IMR-90 (cell line): ENCODE data around the gene WBP2. TPM values are rescaled to one million over a fixed set of nuclear protein-coding genes. Genes with fewer than 3 reads are reported as not detected.

Experiments
- ATAC-seq: fragments of 200-7000 bp; cut with Tn5 transposase; 2 replicates; pipeline ENCODE4 v1.9.1; 2020; ENCODE audit warnings: low read depth, mild to moderate bottlenecking, moderate library complexity
- BruUV-seq: library from RNA; stranded (reverse); fragments of 400-500 nt; replicated peaks from 2 replicates; lab custom pipeline; 2021; lab: Mats Ljungman, UMichigan
- CTCF ChIA-PET: fragments of 300-600 bp; formaldehyde crosslinking; extraction: SDS; loops from one replicate; lab custom pipeline; 2021; ENCODE audit warnings: antibody characterized with exemption; lab: Yijun Ruan, JAX
- POLR2A ChIA-PET: fragments of 300-600 bp; sonication (Branson Sonifier 250); formaldehyde crosslinking; loops from one replicate; lab custom pipeline; 2022; ENCODE audit warnings: antibody characterized with exemption; ENCODE audit not compliant: unreplicated experiment; lab: Charles Lee
- DNase-seq: peaks from one replicate; pipeline ENCODE4 v3.0.0; 2013
- H2AFZ ChIP-seq: replicated peaks from 2 replicates; pipeline ENCODE3; 2013; ENCODE audit warnings: low read length, mild to moderate bottlenecking; ENCODE audit not compliant: poor library complexity
- H2AK5ac ChIP-seq: 2 replicates; pipeline ENCODE4 v1.6.1; 2013; ENCODE audit warnings: low read depth, low read length, inconsistent platforms
- H2AK9ac ChIP-seq: replicated peaks from 2 replicates; pipeline ENCODE3; 2013; ENCODE audit warnings: mild to moderate bottlenecking, low read depth, low read length, moderate library complexity; ENCODE audit not compliant: poor library complexity
- H2BK120ac ChIP-seq: 2 replicates; pipeline ENCODE4 v1.6.1; 2013; ENCODE audit warnings: low read depth, low read length, inconsistent platforms
- H2BK15ac ChIP-seq: 3 replicates; pipeline ENCODE4 v1.6.1; 2013; ENCODE audit warnings: low read depth, low read length, inconsistent platforms
- H2BK20ac ChIP-seq: 2 replicates; pipeline ENCODE4 v1.6.1; 2013; ENCODE audit warnings: low read depth, mild to moderate bottlenecking, inconsistent platforms, low read length, moderate library complexity
- H2BK5ac ChIP-seq: 2 replicates; pipeline ENCODE4 v1.6.1; 2013; ENCODE audit warnings: mild to moderate bottlenecking, low read depth, low read length, inconsistent platforms; ENCODE audit not compliant: poor library complexity, severe bottlenecking
- H3K14ac ChIP-seq: replicated peaks from 2 replicates; pipeline ENCODE4 v1.6.1; 2013; ENCODE audit warnings: low read depth, low read length, inconsistent platforms
- H3K18ac ChIP-seq: 2 replicates; pipeline ENCODE4 v1.6.1; 2013; ENCODE audit warnings: low read depth, low read length, control low read depth
- H3K23ac ChIP-seq: 2 replicates; pipeline ENCODE4 v1.6.1; 2013; ENCODE audit warnings: low read depth, low read length, inconsistent platforms
- H3K27ac ChIP-seq: 2 replicates; pipeline ENCODE4 v1.5.1; 2013; ENCODE audit warnings: mild to moderate bottlenecking, control low read depth, low read length; ENCODE audit not compliant: insufficient read depth
- H3K27me3 ChIP-seq: 2 replicates; pipeline ENCODE4 v1.6.1; 2013; ENCODE audit warnings: low read length; ENCODE audit not compliant: control insufficient read depth, insufficient read depth
- H3K36me3 ChIP-seq: 2 replicates; pipeline ENCODE4 v1.6.1; 2013; ENCODE audit warnings: low read length, mixed read lengths; ENCODE audit not compliant: control insufficient read depth, insufficient read depth
- H3K4ac ChIP-seq: 2 replicates; pipeline ENCODE4 v1.6.1; 2013; ENCODE audit warnings: low read depth, low read length, inconsistent platforms
- H3K4me1 ChIP-seq: 2 replicates; pipeline ENCODE4 v1.6.1; 2013; ENCODE audit warnings: low read length, mixed read lengths; ENCODE audit not compliant: control insufficient read depth, insufficient read depth
- H3K4me2 ChIP-seq: 2 replicates; pipeline ENCODE4 v1.6.1; 2013; ENCODE audit warnings: low read depth, mild to moderate bottlenecking, control low read depth, low read length, moderate library complexity
- H3K4me3 ChIP-seq: 2 replicates; pipeline ENCODE4 v1.5.1; 2013; ENCODE audit warnings: low read depth, mild to moderate bottlenecking, control low read depth, low read length, moderate library complexity; ENCODE audit not compliant: insufficient read depth
- H3K56ac ChIP-seq: 2 replicates; pipeline ENCODE4 v1.6.1; 2013; ENCODE audit warnings: low read length, inconsistent platforms; ENCODE audit not compliant: insufficient read depth; ENCODE audit errors: extremely low read depth
- H3K79me1 ChIP-seq, 2 experiments: 2 replicates each; pipeline ENCODE4 v1.6.1; 2013; ENCODE audit warnings: low read length in 2 of 2, inconsistent platforms in 1 of 2, low read depth in 1 of 2
- H3K9ac ChIP-seq: 2 replicates; pipeline ENCODE4 v1.6.1; 2013; ENCODE audit warnings: low read depth, low read length, control low read depth
- H3K9me1 ChIP-seq: 2 replicates; pipeline ENCODE4 v1.6.1; 2013; ENCODE audit warnings: low read length, inconsistent platforms; ENCODE audit not compliant: insufficient read depth
- H3K9me3 ChIP-seq: 2 replicates; pipeline ENCODE4 v1.6.1; 2013; ENCODE audit warnings: low read length; ENCODE audit not compliant: control insufficient read depth, insufficient read depth
- H4K20me1 ChIP-seq: 2 replicates; pipeline ENCODE4 v1.6.1; 2013; ENCODE audit warnings: low read length, inconsistent platforms; ENCODE audit not compliant: insufficient read depth
- H4K5ac ChIP-seq: 2 replicates; pipeline ENCODE4 v1.6.1; 2013; ENCODE audit warnings: mild to moderate bottlenecking, low read depth, low read length, control low read depth
- H4K8ac ChIP-seq, 2 experiments: 2 replicates each; pipeline ENCODE4 v1.6.1; 2013; ENCODE audit warnings: low read depth in 2 of 2, low read length in 2 of 2, control low read depth in 1 of 2, inconsistent platforms in 1 of 2
- H4K91ac ChIP-seq: 2 replicates; pipeline ENCODE4 v1.6.1; 2013; ENCODE audit warnings: low read depth, low read length, inconsistent platforms; ENCODE audit not compliant: insufficient read depth
- BHLHE40 ChIP-seq: fragments of 150-350 bp; IDR thresholded peaks from 2 replicates; pipeline ENCODE4 v1.6.1; 2016; ENCODE audit warnings: mild to moderate bottlenecking, low read depth, low read length
- CEBPB ChIP-seq: IDR thresholded peaks from 2 replicates; pipeline ENCODE4 v1.6.1; 2012; ENCODE audit warnings: low read depth, low read length, improper control_type of control experiment
- CHD1 ChIP-seq: IDR thresholded peaks from 2 replicates; pipeline ENCODE4 v1.6.1; 2012; ENCODE audit warnings: low read depth, low read length, improper control_type of control experiment
- FOS ChIP-seq: fragments of 150-350 bp; IDR thresholded peaks from 2 replicates; pipeline ENCODE4 v1.6.1; 2016; ENCODE audit warnings: low read depth, low read length
- MAFK ChIP-seq: IDR thresholded peaks from 2 replicates; pipeline ENCODE4 v1.6.1; 2012; ENCODE audit warnings: low read depth, low read length, improper control_type of control experiment
- MAZ ChIP-seq: IDR thresholded peaks from 2 replicates; pipeline ENCODE4 v1.6.1; 2012; ENCODE audit warnings: low read depth, mild to moderate bottlenecking, low read length, improper control_type of control experiment, moderate library complexity, borderline replicate concordance
- MXI1 ChIP-seq: IDR thresholded peaks from 2 replicates; pipeline ENCODE4 v1.6.1; 2012; ENCODE audit warnings: low read depth, mild to moderate bottlenecking, low read length, moderate library complexity, borderline replicate concordance
- NFE2L2 ChIP-seq: fragments of 150-350 bp; IDR thresholded peaks from 2 replicates; pipeline ENCODE4 v1.6.1; 2016; ENCODE audit warnings: low read depth, mild to moderate bottlenecking, low read length
- POLR2A ChIP-seq: IDR thresholded peaks from 2 replicates; pipeline ENCODE4 v1.6.1; 2012; ENCODE audit warnings: mild to moderate bottlenecking, low read depth, low read length
- RAD21 ChIP-seq: IDR thresholded peaks from 2 replicates; pipeline ENCODE4 v1.6.1; 2012; ENCODE audit warnings: low read length, improper control_type of control experiment
- RCOR1 ChIP-seq: IDR thresholded peaks from 2 replicates; pipeline ENCODE4 v1.6.1; 2012; ENCODE audit warnings: mild to moderate bottlenecking, low read length, improper control_type of control experiment; ENCODE audit not compliant: insufficient replicate concordance
- RFX5 ChIP-seq: IDR thresholded peaks from 2 replicates; pipeline ENCODE4 v1.8.0; 2012; ENCODE audit warnings: low read depth, mild to moderate bottlenecking, low read length, moderate library complexity
- SMC3 ChIP-seq: fragments of 150-350 bp; IDR thresholded peaks from 2 replicates; pipeline ENCODE4 v1.6.1; 2016; ENCODE audit warnings: low read depth, mild to moderate bottlenecking, antibody characterized with exemption, low read length, moderate library complexity
- WGBS, 2 experiments: methylation state at CpG; one replicate each; pipeline versions ENCODE4 v1.1.5 to v1.1.7; 2013; ENCODE audit warnings: missing lambda C conversion rate in 2 of 2; ENCODE audit not compliant: insufficient read length in 1 of 2; ENCODE audit errors: extremely low coverage in 2 of 2; 5-methylcytosine and 5-hydroxymethylcytosine counted together
- dilution Hi-C: fragments of 300-500 bp; cut with HindIII; formaldehyde crosslinking; loops from one replicate; pipeline ENCODE4 v1.14.3; 2018; ENCODE audit warnings: low sequenced_read_pairs; ENCODE audit not compliant: unreplicated experiment
- in situ Hi-C: fragments of 300-500 bp; cut with MboI; formaldehyde crosslinking; loops from 3 replicates; pipeline ENCODE4 v1.14.3; 2019; ENCODE audit warnings: low sequenced_read_pairs, inconsistent platforms, mixed read lengths
- intact Hi-C: fragments of 100-400 bp; cut with micrococcal nuclease; formaldehyde crosslinking; loops from 2 replicates; pipeline ENCODE4 v1.10.0; 2022
- polyA plus RNA-seq, 3 experiments: library from polyadenylated mRNA; depleted of rRNA; stranded (reverse); fragments of >200 nt; gene quantifications; 2 replicates each; pipeline ENCODE4 v1.2.3, GENCODE V29; 2012; ENCODE audit warnings: low replicate concordance in 1 of 3
- total RNA-seq: library from RNA; depleted of rRNA; stranded (reverse); fragments of >200 nt; gene quantifications from 2 replicates; pipeline ENCODE4 v1.2.3, GENCODE V29; 2012
- TF ChIP-seq, protein P1 (sequence below): fragments of 150-350 bp; IDR thresholded peaks from 2 replicates; pipeline ENCODE4 v1.6.1; 2016; ENCODE audit warnings: low read depth, mild to moderate bottlenecking, low read length, moderate library complexity, borderline replicate concordance
- TF ChIP-seq, protein P2 (sequence below): conservative IDR thresholded peaks from 2 replicates; pipeline ENCODE4 v1.5.1; 2012; ENCODE audit warnings: mild to moderate bottlenecking, low read depth, low read length, improper control_type of control experiment
- TF ChIP-seq, protein P3 (sequence below): fragments of 150-350 bp; IDR thresholded peaks from 2 replicates; pipeline ENCODE4 v1.6.1; 2017; ENCODE audit warnings: mild to moderate bottlenecking, antibody characterized with exemption, low read length, low read depth

WBP2 gene
- total and polyA plus RNA-seq, 2 of the 4 experiments (the other 2 are of a cell fraction), result 9.0 to 35.5 TPM

DNA sequence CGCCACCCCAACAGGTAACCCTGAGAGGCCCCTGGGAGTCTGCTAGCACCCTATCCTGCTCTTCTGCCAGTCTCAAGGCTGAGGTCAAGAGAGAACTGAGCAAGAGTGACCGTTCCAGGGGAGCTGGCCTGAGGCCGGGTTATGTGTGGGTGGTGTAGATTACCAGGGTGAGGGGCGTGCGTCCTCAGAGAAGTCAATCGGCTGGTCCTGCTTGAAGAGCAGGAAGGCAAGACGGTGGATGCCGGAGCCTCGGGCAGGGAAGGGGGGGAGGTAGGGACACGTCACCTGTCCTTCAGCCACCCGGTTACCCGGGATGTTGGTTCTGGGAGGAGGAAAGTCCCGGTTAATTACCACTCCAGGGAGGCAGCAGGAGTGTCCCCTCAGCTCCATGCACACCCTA lies 44.2 kb upstream of the WBP2 start:
- no peaks in the 10 kb centered on the region for H4K20me1 ChIP-seq
- ChIA-PET CTCF (no interaction called here), POLR2A (no interaction called here)
- no peak overlapping the region for H4K91ac ChIP-seq
- dilution Hi-C loops (no loop called here), intact Hi-C loops (no loop called here), in situ Hi-C loops (no loop called here)
- H3K36me3 ChIP-seq, result peaks cover 30% of the 10 kb centered on the region
- no peak overlapping the region for H2BK20ac ChIP-seq
- no peak overlapping the region for H2BK120ac ChIP-seq
- DNase-seq (no peak), ATAC-seq (no peak)
- no peak for TF ChIP-seq FOS
- no peak for TF ChIP-seq BHLHE40
- TF ChIP-seq CHD1, result no peak
- no peak for TF ChIP-seq POLR2A
- no peak for TF ChIP-seq MXI1
- no peak for TF ChIP-seq MAZ
- TF ChIP-seq RAD21, result no peak
- TF ChIP-seq, protein P1, sequence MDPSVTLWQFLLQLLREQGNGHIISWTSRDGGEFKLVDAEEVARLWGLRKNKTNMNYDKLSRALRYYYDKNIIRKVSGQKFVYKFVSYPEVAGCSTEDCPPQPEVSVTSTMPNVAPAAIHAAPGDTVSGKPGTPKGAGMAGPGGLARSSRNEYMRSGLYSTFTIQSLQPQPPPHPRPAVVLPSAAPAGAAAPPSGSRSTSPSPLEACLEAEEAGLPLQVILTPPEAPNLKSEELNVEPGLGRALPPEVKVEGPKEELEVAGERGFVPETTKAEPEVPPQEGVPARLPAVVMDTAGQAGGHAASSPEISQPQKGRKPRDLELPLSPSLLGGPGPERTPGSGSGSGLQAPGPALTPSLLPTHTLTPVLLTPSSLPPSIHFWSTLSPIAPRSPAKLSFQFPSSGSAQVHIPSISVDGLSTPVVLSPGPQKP, result no peak
- TF ChIP-seq CEBPB, result no peak
- no peak for TF ChIP-seq MAFK
- TF ChIP-seq, protein P2, sequence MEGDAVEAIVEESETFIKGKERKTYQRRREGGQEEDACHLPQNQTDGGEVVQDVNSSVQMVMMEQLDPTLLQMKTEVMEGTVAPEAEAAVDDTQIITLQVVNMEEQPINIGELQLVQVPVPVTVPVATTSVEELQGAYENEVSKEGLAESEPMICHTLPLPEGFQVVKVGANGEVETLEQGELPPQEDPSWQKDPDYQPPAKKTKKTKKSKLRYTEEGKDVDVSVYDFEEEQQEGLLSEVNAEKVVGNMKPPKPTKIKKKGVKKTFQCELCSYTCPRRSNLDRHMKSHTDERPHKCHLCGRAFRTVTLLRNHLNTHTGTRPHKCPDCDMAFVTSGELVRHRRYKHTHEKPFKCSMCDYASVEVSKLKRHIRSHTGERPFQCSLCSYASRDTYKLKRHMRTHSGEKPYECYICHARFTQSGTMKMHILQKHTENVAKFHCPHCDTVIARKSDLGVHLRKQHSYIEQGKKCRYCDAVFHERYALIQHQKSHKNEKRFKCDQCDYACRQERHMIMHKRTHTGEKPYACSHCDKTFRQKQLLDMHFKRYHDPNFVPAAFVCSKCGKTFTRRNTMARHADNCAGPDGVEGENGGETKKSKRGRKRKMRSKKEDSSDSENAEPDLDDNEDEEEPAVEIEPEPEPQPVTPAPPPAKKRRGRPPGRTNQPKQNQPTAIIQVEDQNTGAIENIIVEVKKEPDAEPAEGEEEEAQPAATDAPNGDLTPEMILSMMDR, result no peak
- TF ChIP-seq NFE2L2, result no peak
- TF ChIP-seq, protein P3, sequence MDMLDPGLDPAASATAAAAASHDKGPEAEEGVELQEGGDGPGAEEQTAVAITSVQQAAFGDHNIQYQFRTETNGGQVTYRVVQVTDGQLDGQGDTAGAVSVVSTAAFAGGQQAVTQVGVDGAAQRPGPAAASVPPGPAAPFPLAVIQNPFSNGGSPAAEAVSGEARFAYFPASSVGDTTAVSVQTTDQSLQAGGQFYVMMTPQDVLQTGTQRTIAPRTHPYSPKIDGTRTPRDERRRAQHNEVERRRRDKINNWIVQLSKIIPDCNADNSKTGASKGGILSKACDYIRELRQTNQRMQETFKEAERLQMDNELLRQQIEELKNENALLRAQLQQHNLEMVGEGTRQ, result no peak
- no peak for TF ChIP-seq RFX5
- no peak for TF ChIP-seq RCOR1
- no peak for TF ChIP-seq SMC3
- BruUV-seq, result no TSS peak
- no peak overlapping the region for H2AK5ac ChIP-seq
- H3K18ac ChIP-seq, result no peak overlapping the region
- no peak overlapping the region for H2AK9ac ChIP-seq
- no peaks in the 10 kb centered on the region for H3K27me3 ChIP-seq
- H4K5ac ChIP-seq, result no peak overlapping the region
- 92% methylated on average over 5 of the region's 13 CpGs; no CpG with 5 or more reads in 1 of the 2 experiments for WGBS, 2 experiments
- H3K9ac ChIP-seq, result no peak overlapping the region
- peaks cover 6% of the 10 kb centered on the region; the same call in 1 of the 2 replicates for H3K9me1 ChIP-seq
- H3K9me3 ChIP-seq, result no peaks in the 10 kb centered on the region
- H3K4me1 ChIP-seq, result peaks cover 9% of the 10 kb centered on the region
- H3K27ac ChIP-seq, result no peak overlapping the region
- peaks cover 16 to 41% of the 10 kb centered on the region in 2 experiments for H3K79me1 ChIP-seq
- H2BK15ac ChIP-seq, result no peak overlapping the region
- H3K14ac ChIP-seq, result no peak overlapping the region
- H3K23ac ChIP-seq, result no peak overlapping the region
- no peak overlapping the region for H3K4ac ChIP-seq
- H2AFZ ChIP-seq, result no peak overlapping the region
- no peak overlapping the region for H3K56ac ChIP-seq
- no peak overlapping the region for H3K4me3 ChIP-seq
- H3K4me2 ChIP-seq, result no peak overlapping the region
- H4K8ac ChIP-seq, result no peak overlapping the region
- H2BK5ac ChIP-seq, result no peak overlapping the region
